ENCODE data around the gene PACSIN2. TPM values are rescaled to one million over a fixed set of nuclear protein-coding genes. Genes with fewer than 3 reads are reported as not detected.
A peak's percentile ranks its signal among the peaks of the same experiment; 100 is the strongest.

Gene PACSIN2
- total and polyA plus RNA-seq, 10 of the 15 experiments (the other 5 are each of a cell fraction or from before 2014, with no cell fraction given), result 0.93 to 78.7 (median 46.8) TPM

- no peak for TF ChIP-seq REST (IDR thresholded peaks at IDR 0.05; ENCODE audit: low read depth, low read length)
These were observed 88.2 kb downstream of the PACSIN2 start (continued) for GRCh38 chr22:42926768-42927167.

GRCh38 chr22:42926104-42926503, 88.8 kb downstream of the PACSIN2 start:
- in situ Hi-C loops (cut with MboI) (loop anchor here (10.0 kb wide), 1 partner anchor 1109 kb away; no protein-coding TSS in a partner anchor), intact Hi-C loops (cut with micrococcal nuclease; ENCODE audit: unreplicated experiment) (no loop called here)
- H3K27me3 ChIP-seq (replicated peaks in 1 of 2; ENCODE audit: control insufficient read depth in 2 of 2, insufficient read depth in 2 of 2, low read length in 1 of 2), result no peaks in the 10 kb centered on the region
- peaks cover 80% of the 10 kb centered on the region for H3K79me2 ChIP-seq (ENCODE audit: control insufficient read depth, insufficient read depth, low read length)
- H3K36me3 ChIP-seq (ENCODE audit: control insufficient read depth in 2 of 2, insufficient read depth in 2 of 2, low read length in 1 of 2), result 0 out of 4 replicates have a peak, but pooled peaks cover 0 to 5% of the 10 kb centered on the region in 2 experiments
- no peaks in the 10 kb centered on the region for H4K20me1 ChIP-seq (ENCODE audit: control insufficient read depth, insufficient read depth)
- RAD21 ChIA-PET (ENCODE audit: unreplicated experiment), result interaction anchor here (0.6 to 3.0 kb wide), 5 partner anchors 13 to 107 kb away, joined by 3 to 16 read pairs (median 7); partner anchors contain the start of gene PACSIN2
- H2AFZ ChIP-seq (ENCODE audit: control insufficient read depth, low read depth, low read length), result no peak overlapping the region
- 100% methylated on average over 4 of the region's 4 CpGs for WGBS (ENCODE audit: insufficient coverage, insufficient replicate concordance, low lambda C conversion rate, missing lambda C conversion rate)
- no peaks in the 10 kb centered on the region; the same call in 2 of the 3 replicates for H3K9me3 ChIP-seq (replicated peaks; ENCODE audit: control insufficient read depth, insufficient read depth, low read length)
- H3K9ac ChIP-seq (ENCODE audit: control insufficient read depth, insufficient read depth, low read length), result no peak overlapping the region
- FAIRE-seq (no peak), ATAC-seq (no peak), DNase-seq (ENCODE audit: low read depth, low spot score) (no peak)
- H3K4me1 ChIP-seq (ENCODE audit: control insufficient read depth, insufficient read depth, low read length), result peaks cover 52% of the 10 kb centered on the region
- BruUV-seq (replicated peaks), result no TSS peak
- peak overlapping the region; percentile 28; the same call in 1 of the 2 replicates for H3K27ac ChIP-seq (ENCODE audit: control insufficient read depth, insufficient read depth)
- SMC1A ChIA-PET (ENCODE audit: uncharacterized antibody, unreplicated experiment), result interaction anchor here (0.8 to 3.0 kb wide), 6 partner anchors 12 to 59 kb away, joined by 3 to 15 read pairs (median 4); no protein-coding TSS in a partner anchor
- CTCF ChIA-PET, result interaction anchor here (1.4 to 2.4 kb wide), 5 partner anchors 11 to 58 kb away, joined by 3 to 9 read pairs (median 6); no protein-coding TSS in a partner anchor
- H3K4me2 ChIP-seq (ENCODE audit: control insufficient read depth, insufficient read depth), result peak overlapping the region; percentile 1; the same call in 1 of the 2 replicates
- H3K4me3 ChIP-seq, result no peak overlapping the region
- POLR2A ChIA-PET, result interaction anchor here (0.7 to 1.2 kb wide), 4 partner anchors 11 to 41 kb away, joined by 3 to 5 read pairs (median 3); no protein-coding TSS in a partner anchor
- no peak for TF ChIP-seq HDAC2 (IDR thresholded peaks at IDR 0.05)
- no peak for TF ChIP-seq NKRF (conservative IDR thresholded peaks at IDR 0.05)
- TF ChIP-seq SPI1 (IDR thresholded peaks at IDR 0.05; ENCODE audit: borderline replicate concordance, insufficient read depth, low read depth, low read length), result no peak
- no peak for TF ChIP-seq BACH1 (IDR thresholded peaks at IDR 0.05; ENCODE audit: borderline replicate concordance)
- no peak for TF ChIP-seq TAF1 (IDR thresholded peaks at IDR 0.05; ENCODE audit: borderline replicate concordance, low read depth, low read length)
- no peak for TF ChIP-seq HDGF (IDR thresholded peaks at IDR 0.05)
- no peak for TF ChIP-seq SP1 (IDR thresholded peaks at IDR 0.05; ENCODE audit: low read depth, low read length)
- TF ChIP-seq MEF2B (IDR thresholded peaks at IDR 0.05; ENCODE audit: partially characterized antibody, poor library complexity, severe bottlenecking), result no peak
- TF ChIP-seq KLF5 (IDR thresholded peaks at IDR 0.05; ENCODE audit: partially characterized antibody), result no peak
- TF ChIP-seq KDM1A (IDR thresholded peaks at IDR 0.05; ENCODE audit: borderline replicate concordance), result no peak
- no peak for TF ChIP-seq TARDBP (IDR thresholded peaks at IDR 0.05; ENCODE audit: borderline replicate concordance)
- TF ChIP-seq ZBTB33 (IDR thresholded peaks at IDR 0.05), result no peak

All from GM12878 (cell line).